GM19023 (cell line): ENCODE data around the gene MYRF.

Experiments
- ATAC-seq: cut with Tn5 transposase; IDR thresholded peaks from one replicate; pipeline ENCODE4 v1.9.1; 2021; ENCODE audit warnings: mild to moderate bottlenecking, moderate library complexity; ENCODE audit not compliant: unreplicated experiment

Gene MYRF

DNA sequence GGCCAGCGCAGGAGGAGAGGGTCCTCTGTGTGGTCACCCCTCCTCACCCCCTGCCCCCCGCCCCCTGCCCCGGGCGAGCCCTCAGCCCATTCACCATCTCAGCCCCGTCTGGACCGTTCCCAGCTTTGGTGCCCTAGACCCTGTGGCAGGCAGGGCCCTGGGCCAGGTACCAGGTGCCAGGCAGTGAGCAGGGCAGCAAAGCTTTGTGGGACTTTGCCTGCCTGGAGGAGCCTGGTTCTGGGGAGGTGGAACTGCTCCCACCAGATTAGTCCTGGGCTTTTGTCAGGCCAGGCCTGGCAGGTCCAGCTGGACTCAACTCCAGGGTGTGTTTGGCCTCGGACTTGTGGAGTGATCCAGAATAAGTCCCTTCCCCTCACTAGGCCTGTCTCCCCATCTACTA, 13.7 kb upstream of the MYRF start:
- ATAC-seq = no peak

DNA sequence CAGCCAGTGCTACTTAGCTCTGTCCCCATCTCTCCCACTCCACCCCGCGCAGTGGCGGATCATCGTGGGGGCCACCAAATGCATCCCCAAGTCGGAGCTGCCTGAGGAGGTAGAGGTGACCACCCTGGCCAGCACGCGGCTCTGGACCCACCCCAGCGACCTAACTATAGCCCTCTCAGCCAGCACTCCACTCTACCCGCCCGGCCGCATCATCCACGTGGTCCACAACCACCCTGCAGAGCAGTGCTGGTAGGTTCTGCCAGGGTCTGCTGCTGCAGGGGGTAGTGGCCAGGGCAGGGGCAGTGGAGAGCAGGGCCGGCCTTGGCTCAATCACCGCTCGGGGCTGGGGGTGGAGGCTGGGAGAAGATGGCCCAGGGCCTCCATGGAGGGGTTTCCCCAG, 13.0 kb upstream of the MYRF start:
- ATAC-seq = no peak

DNA sequence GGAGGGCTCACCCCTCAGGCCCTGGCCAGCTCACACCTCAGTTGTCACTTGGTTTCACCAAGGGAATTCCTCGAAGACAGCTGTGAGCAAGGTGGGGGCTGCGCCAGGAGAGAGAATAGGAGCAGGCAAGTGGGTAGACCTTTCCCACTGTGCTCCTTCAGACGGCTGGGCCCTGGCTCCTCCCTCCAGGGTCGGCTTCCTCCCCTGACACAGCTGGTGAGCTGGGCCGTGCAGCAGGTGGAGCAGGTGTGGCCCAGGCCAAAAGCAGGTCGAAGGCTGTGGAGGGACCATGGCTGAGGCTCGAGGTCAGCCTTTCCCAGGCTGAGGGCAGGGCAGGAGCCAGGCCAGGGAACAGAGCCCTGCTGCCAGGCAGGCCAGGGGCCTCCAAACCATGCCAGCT, 12.5 kb upstream of the MYRF start:
- ATAC-seq = no peak

DNA sequence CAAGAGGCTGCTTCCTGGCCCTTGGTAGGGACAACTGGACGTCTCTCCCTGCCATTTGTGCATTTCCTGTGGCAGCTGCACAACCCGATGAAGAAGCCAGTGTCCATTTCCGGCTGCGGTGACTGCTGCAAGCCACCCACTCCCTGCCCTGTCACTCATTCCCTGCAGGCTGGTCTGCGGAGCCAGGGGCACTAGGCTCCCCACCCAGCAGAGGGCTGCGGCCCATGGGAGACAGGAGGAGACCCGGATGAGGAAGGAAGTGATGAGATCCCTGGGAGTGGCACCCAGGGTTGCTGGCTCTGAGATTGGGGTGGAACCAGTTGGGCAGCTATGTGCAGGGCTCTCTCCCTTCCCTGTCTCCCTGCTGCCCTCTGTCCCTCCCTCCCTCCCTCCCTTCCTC, 10.0 kb upstream of the MYRF start:
- ATAC-seq = no peak

DNA sequence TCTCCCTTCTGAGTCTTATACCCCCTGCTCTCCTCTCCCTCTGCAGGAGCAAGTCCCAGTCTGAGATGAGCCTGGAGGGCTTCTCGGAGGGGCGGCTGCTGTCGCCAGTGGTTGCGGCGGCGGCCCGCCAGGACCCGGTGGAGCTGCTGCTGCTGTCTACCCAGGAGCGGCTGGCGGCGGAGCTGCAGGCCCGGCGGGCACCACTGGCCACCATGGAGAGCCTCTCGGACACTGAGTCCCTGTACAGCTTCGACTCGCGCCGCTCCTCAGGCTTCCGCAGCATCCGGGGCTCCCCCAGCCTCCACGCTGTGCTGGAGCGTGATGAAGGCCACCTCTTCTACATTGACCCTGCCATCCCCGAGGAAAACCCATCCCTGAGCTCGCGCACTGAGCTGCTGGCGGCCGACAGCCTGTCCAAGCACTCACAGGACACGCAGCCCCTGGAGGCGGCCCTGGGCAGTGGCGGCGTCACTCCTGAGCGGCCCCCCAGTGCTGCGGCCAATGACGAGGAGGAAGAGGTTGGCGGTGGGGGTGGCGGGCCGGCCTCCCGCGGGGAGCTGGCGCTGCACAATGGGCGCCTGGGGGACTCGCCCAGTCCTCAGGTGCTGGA, 8.8 kb upstream of the MYRF start:
- no peak for ATAC-seq

DNA sequence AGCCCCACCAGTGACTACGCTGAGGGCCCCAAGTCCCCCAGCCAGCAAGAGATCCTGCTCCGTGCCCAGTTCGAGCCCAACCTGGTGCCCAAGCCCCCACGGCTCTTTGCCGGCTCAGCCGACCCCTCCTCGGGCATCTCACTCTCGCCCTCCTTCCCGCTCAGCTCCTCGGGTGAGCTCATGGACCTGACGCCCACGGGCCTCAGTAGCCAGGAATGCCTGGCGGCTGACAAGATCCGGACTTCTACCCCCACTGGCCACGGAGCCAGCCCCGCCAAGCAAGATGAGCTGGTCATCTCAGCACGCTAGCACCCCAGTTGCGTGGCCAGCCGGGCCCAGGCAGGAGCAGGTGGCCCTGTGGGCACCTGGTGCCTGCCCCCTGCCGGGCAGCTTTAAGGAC, 8.3 kb upstream of the MYRF start:
- no peak for ATAC-seq

DNA sequence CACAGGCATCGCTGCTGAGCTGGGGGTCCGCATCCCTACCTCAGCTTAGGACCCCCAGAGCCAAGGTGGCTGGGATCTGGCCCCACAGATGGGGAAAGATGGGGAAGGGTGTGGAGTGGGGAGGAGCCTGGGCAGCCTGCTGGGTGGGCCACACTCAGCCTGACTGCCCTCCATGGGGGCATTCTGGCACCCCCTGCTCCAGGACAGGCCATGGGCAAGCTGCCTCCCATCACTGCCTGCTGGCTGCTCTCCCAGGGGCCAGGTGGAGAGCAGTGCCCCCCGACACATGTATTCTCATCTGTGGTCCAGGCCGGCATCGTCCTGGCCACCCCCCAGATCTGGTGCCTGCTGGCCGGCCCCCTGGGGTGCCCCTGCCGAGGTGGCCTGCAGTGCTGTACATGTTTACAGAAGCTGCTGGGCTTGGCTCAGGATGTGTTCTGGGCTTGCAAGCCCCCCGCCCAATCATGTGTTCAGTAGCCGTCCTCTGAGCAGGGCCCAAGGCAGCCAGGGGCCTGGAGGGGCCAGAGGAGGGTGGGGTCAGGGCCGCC, 7.8 kb upstream of the MYRF start:
- no peak for ATAC-seq

DNA sequence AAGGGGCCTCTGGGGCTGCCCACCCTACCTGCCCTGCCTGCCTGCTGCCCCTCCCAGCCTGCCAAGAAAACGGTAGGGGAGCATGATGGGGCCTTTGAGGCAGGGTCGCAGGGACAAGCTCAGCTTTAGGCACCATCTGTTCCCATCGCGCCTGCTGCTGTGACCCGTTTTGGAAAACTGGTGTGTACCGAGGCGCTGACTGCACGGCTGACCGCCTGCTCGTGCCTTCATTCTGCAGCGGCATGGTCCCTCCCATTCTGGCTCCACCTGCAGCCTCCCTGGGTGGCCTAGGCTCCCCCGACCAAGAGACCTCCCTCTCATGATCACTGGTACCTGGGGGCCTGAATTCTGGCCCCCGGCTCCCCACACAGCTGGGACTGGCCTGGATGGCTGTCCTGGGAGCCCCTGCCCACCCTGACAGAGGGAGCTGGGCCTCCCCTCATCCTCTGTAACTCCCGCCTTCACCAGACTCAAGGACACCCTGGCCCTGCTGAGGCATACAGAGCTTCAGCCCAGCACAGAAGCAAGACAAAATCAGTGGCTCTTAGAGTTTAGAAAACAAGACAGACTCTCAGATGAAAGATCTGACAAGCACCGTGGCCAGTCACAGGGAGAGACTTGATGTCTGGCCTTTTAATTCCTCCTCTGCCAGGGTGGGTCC, 6.5 kb upstream of the MYRF start:
- no peak for ATAC-seq

DNA sequence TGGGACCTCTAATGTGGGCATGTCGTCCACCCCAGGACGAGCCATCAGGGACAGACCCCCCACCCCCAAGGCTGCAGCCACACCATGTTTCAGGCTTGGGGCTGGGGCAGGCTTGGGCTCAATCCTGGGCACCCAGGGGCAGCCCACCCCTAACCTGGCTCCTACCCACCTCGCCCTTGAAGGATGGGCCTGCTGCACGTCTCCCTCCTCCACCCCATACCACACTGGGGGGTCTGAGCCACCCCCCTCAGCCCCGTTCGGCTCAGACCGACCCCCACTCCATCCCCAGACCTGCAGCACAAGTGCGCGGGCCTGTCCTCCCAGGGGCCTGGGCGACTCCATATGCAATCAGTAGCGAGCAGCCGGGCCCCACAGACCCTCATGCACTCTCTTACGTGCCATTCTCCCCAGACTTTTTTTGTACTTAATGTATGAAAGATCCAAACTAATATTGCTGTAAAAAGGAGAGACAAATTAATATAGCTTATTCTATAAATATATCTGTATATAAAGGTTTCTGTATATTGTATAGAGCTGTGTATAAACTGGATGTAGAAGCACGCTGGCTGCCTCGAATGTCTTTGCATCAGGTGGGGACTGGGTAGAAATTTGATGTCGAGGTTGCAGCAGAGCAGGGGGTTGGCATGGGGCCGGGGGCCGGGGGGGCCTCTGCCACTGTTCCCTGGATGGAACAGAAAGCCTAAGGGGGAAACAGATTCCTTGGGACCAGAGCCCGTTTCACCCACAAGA, 5.8 kb upstream of the MYRF start:
- ATAC-seq = no peak

DNA sequence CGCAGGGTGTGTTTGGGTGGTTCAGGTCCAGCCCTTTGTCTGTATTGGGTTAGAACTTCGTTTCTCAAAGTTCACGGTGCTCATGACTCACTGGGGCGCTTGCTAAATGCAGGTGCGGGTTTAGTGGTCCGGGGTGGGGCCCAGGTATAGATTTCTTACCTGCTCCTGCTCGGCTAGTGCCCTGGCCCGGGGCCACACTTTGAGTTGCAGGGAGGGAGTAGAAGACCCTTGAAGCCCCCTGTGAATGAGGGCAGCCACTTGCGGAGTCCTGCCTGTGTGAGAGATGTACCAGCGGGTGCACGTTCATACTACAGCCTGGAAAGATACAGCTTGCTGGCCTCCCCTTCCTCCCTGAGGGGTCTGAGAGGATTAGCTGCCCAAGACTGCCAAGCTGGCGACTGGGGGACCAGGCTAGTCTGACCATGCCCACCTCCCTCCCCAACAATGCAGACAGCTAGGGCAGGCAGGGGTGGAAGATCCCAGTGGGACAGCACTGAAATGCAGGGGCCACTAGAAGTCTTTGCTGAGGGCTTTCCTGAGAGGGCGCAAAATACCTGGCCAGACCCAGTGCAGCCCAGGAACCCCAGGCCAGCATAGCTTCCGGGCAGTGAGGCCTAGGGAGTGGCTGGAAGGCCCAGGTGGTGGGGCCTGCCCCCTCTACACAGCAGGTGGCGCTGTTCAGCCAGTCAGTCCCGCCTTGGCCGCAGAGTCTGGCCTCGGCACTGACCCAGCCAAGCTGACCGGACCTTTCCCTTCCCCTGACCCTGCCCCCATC, 5.1 kb upstream of the MYRF start:
- ATAC-seq = peak; percentile 58

DNA sequence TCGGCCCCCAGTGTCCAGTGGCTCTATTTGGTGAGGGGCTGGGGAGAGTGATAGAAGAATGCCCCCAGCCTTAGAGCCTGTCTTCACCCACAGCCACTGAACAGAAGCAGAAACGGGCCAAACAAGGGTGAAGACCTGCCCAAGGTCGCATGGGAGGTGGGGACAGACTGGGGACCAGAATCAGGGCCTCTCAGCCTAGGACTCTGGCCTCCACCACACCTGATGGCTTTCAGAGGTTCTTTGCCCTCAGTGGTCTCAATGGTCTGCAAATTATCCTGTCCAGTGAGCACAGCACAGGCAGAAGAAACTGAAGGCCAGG, 4.5 kb upstream of the MYRF start:
- no peak for ATAC-seq

DNA sequence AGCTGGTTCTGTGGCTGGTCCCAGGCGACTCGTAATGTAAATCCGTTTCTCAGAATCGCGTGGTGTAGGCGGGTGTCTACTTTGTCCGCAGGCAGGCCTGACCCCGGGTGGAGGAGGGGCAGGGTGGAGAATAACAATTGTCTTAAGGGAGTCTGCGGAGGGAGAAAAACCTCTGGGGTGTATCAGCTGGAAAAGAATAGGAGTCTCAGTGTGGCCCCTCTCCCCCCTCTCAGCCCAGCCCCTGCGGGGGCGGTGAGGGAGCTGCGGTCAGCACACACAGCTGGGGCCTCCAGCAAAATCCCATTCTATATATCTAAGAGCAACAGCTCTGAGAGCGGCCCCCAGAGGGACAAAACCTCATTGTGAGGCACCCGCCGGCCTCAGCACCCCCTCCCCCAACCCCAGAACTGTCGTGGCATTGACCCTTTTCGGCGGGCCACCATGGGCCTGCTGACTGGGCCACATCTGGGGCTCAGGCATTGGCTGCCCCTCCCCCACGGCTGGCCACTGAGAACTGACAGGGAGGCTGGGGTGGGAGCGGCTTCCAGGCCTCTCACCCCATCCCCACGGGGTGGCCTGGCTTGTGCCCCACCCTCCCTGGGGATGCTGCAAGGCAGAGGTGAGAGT, 2.7 kb upstream of the MYRF start:
- no peak for ATAC-seq

DNA sequence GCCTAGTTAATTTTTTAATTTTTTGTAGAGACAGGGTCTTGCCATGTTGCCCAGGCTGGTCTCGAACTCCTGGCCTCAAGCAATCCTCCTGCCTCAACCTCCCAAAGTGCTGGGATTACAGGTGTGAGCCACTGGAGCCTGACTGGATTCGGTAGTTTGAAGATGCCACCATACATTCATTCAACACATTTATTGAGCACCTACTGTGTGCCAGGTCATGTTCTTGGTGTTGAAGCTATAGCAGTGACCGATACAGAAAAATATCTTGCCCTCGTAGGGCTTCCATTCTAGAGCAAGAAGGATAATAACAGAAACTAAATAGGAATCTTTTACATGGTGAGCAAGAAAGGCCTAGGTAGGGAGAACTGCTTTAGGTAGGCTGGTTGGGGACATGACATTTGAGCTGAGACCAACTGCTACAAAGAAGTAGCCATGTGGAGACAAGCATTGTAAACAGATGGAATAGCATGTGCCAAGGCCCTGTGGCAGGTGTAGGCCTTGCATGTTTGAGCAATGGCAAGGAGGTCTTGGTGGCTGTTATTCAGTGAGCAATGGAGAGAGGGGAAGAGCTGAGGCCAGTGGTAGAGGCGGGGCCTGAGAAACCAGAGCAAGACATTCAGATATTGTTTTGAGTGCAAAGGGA, 1.7 kb upstream of the MYRF start:
- ATAC-seq = no peak

DNA sequence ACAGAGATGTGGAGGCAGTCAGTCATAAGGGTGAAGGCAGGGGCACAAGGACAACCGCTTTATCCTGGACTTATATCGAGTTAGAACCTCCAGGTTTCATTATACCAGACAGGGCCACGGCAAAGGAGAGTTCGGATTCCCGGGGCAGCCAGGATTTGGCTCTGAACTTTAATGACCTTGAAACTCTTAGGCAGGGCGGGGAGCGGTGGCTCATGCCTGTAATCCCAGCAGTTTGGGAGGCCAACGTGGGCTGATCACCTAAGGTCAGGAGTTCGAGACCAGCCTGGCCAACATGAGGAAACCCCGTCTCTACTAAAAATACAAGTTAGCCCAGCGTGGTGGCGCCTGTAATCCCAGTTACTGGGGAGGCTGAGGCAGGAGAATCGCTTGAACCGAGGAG, 1.1 kb upstream of the MYRF start:
- ATAC-seq = no peak

DNA sequence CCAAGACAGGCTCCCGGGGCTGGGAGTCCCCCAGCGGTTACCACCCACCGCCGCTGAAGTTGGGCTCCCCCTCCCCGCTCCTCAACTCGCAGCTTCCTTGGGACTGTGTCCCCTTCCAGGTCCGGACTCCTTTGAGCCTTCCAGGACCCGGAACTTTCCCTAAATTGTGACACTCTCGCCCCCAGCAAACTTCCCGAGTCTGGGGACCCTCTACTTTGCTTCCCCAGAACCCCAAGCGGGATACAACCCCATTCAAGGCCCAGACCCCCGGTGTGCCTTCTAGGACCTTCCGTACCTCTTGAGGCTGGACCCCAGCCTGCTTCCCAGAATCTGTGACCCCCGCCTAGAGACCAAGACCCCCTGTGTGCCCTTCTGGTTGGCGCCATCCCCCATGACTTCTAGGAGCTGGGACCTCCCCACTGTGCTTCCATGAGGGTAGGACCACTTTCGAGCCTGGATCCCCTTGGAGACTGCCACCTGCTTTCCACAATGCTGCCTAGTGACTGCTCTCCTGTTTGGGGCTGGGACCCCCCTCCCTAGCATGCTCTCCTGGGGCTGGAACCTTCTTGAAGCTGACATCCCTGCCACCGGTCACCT, 587 bp downstream of the MYRF start:
- ATAC-seq = no peak

DNA sequence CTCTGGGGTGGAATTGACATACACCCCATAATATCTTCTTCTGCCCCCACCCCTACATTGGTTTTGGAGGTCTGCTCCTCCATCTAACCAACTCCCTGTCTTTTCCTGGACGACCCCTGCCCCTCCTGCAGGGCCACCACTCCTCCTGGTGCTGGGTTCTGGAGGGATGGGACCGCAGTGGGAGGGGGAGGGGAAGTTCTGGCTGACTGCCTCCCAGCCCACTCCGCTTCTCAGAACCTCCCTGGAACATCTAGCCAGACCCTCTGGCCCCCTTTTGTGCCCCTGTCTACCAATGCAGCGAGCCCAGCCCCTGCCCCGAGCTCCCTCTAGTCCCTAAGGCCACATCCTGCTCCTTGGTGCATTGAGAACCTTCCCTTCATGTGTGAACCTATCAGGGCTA, 1.2 kb downstream of the MYRF start:
- ATAC-seq = no peak

DNA sequence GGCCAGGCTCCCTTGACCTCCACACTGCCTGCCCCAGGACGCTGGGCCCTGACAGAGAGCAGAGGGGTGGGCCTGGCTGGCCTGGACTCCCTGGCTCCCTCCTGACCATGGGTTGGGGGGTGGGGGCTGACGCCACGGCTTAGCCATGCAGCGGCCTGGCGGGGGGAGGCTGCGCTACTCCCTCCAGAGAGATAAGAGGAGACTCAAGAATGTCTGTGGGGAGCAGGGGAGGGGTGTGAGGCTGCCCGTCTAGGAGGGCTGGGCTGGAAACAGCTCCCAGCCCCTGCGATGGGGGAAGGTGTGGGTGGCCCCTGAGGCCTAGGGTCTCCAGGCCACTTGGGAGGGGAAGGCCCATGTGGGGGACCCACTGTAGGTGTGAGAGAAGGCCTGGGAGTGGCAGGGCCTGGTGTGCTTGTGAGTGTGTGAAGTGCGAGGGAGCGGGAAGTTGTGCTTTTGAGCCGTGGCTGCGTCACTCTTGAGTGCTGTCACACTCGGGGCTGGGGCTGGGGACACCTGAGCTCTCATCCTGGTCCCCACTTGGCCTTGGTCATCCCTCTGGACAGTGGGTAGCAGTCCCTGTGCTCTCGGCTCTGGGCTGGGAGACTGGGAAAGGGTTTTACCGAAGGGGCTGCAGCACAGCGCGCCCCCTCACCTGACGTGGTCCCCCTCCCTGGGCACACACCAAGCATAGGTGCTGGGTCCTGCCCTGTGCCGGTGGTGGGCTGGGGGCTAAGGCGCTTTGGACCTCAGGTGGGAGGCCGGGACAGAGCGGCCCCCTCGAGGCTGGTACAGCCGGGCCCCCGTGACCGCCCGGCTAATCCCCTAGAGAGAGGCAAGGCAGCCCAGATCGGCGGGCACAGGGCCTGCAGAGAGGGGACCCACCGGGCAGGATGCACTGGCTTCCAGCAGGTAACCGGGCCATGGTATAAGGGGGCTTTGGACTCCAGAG, 2.4 kb downstream of the MYRF start:
- no peak for ATAC-seq

DNA sequence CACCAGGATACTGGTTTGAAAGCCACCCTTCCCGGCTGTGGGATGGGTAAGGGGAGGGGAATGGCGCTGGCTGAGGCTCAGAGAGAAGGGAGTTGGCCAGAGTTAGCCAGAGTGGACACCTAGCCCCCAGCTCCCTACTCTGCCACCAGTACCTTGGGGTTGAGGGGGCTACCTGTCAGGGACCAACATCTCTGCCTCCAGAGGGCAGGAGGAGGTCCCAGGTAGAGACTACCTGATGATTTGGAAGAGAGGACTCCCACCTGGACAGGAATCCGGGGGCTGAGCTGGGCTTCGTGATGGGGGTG, 3.7 kb downstream of the MYRF start:
- no peak for ATAC-seq

DNA sequence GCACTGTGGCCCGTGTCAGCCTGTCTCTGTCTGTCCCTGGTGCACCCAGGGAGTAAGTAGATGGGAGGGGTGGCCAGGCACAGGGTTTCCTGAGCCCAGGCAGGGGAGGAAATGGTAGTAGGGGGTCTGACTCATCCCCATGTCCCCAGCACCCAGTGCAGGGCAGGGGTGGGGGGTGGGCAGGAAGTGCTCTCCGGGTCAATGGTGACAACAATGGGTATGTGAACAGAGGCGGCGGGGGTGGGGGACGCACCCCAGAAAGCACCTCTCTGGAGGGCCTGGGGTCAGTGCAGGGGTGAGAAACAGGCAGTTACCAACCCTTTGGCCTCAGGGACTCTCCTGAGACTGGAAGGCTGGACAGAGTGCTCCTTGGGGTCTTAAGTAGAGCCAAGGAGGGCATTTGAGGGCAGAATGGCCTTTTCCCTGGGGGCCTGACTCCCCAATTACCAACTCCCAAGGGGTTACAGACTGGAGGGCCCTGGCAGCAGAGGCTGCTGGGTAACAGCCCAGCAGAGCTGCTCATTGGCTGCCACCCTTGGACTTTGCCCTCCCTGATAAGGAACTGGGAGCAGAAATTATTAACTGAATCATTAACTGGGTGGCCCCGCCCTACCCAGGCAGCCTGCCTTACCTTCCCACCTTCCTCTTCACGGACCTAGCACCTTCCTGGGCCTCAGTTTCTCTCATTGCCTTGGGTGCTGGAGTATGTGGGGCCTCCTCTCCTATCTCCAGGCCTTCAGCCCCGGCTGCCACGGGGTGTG, 4.2 kb downstream of the MYRF start:
- no peak for ATAC-seq
